NCI-H69 (cell line): ENCODE measurements around the gene CHST14.

Experiments used
- DNase-seq: peaks from one replicate; lab custom pipeline; 2025; lab: John Stamatoyannopoulos, UW

CHST14 gene

DNA sequence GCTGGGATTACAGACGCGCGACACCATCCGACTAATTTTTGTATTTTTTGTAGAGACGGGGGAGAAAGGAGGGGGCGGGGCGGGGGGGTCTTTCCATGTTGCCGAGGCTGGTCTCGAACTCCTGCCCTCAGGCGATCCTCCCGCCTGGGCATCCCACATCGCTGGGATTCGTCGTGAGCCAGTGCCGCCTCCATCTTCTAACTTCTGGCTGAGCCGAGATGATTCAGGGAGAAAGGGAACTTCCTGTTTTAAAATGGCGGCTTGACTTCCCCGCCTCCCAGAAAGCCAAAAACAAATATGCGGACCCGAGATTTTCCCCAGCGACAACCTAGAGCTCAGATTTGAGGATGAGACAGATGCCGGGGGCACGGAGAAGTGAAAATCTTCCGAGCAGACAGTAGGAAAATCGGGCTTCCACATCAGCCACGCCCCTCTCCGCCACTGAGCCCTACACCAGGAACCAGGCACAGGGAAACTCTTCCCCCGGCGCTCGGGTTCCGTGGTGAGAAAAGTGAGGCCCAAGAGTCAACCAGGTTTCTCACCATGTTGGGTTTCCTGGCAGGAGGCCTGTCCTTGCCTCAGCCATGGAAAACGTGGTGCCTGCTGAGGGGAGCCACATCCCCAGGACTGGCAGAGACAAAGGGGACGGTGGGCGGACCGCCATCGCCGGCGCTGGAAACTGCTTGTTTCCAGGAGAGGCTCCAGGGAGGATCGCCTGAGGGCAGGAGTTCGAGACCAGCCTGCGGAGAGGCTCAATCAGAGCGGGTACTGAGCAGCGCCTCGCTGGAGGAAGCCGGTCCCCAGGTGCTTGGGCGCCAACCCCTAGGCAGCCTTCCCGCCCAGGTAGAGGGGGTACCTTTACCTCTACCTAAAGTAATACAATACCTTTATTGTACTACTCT lies 18.7 kb downstream of the CHST14 start:
- DNase-seq, result no peak

DNA sequence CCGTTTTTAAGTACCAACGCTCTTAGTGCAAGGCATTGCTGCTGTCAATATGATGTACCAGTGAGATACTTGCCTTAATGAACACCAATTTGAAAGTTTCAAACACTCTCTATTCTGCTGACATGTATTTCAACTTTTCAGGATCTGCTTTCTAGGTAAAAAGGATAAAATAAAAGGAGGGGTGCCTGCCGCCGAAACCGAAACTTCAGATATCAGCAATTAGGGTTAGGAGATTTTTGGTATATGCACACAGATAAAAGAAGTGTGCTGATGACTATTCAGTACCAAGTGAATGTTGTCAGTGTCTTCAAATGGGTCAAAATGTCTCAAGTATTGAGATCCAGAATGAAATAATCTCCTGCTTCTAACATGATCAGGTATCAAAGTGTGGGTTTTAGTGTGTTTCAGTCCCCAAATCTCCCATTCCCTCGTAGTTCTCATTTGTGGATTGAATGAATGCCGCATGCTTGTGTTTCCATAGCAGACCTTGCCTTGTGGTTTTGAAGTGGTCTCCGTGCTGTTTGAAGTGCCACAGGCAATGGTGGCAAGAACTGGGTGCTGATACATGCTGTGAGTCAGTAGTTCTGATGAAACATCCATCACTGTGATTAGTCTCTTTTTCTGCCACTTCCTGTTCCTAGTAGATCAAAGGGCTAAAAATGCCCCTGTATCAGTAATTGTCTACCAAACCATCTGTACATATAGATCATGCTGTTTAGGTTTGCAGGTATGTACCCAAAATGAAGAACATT lies 22.5 kb downstream of the CHST14 start:
- no peak for DNase-seq

DNA sequence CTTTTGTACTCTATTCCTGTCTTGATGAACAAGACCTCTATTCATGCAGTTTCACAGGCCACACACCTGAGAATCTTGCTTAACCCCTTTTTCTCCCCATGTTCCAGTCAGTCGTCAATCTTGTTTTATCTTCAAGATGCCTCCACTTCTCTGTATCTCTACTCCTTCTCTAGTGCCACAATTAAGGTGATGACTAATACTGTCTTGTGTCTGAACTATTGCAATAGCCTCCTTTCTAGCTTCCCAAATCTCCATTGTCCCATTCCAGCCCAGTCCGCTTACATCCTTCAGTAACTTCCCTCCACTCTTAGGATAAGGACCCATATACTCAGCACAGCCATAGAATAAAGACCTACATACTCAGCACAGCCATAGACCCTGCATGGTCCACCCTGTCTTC lies 24.7 kb downstream of the CHST14 start:
- DNase-seq, result no peak

DNA sequence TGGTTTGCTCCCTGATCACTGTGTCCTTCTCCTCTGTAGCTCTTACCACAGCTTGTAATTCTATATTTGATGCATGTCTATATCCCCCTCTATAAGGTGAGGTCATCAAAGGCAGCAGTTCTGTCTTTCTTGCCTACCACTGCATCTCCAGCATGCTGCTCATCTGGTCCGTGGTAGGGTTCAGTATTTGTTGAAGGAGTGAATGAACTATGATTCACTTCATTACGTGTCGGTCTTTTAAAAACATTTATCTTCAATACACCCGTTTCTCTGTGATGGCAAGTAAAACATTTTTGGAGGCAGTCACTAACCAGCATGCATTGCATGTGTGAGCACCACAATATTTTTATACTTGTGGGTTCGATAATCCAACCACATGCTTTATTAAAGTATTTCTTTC lies 27.6 kb downstream of the CHST14 start:
- DNase-seq, result no peak

DNA sequence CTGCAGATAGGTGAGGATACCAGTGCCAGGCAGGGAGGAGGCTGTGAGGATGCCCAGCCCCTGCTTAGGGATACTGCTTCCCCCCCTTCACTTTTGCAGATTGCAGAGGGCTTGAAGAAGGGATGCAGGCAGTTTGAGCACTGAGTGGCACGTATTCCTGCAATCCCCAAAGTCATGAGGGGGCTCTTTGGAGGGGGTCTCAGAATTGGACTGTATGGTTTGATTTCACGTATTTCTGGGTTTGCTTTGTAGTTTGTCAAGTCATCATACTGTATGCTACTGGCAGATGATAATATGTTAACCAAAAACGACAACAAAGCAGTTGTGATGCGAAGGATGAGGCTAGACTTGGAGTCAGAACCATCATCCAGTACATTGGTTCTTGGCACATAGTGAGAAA lies 28.1 kb downstream of the CHST14 start:
- no peak for DNase-seq

DNA sequence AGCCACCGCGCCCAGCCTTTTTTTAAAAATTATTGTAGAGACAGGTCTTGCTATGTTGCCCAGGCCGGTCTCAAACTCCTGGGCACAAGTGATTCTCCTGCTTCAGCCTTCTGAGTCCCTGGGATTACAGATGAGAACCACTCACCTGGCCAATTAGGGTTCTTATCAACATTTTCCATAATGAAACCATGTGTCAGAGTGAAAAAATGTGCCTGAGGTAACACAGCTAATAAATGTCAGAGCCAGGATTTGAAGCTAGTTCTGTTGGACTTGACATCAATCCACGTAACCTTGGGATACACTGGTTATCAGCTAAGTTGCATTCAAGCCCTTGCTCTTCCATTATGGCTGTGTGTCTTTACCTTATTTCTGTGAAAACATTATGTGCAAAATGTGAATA lies 29.1 kb downstream of the CHST14 start:
- DNase-seq, result no peak

DNA sequence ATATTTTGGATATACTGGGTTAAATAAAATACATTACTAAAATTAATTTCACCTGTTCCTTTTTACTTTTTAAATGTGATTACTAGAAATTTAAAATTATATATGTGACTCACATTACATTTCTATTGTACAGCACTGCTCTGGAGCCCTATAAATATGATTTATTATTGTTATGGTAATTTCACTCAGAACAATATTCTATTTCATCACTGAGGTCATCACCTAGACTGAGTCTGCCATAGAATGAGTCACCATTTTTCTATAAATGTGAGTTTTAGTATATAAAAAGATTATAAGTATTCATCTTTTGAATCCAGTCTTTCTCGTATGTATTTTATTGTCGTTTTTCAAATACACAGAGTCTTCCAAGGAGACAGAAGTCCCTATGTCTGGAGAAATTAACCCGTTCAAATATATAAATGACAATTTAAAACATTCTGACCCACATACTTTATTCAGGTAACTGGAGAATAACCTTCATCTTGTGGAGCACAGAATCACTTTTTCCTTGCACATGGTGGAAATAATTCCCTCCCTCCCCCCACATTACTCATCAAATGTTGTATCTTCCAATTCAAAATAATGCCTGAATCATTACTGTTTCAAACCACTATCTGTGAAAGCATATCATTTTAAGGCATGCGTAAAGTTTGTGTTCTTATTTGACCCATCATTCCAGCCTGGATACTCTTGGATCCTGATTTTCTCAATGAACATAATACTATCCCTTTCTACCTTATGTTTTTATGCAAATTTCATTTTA lies 30.0 kb downstream of the CHST14 start:
- DNase-seq, result peak; percentile 32

DNA sequence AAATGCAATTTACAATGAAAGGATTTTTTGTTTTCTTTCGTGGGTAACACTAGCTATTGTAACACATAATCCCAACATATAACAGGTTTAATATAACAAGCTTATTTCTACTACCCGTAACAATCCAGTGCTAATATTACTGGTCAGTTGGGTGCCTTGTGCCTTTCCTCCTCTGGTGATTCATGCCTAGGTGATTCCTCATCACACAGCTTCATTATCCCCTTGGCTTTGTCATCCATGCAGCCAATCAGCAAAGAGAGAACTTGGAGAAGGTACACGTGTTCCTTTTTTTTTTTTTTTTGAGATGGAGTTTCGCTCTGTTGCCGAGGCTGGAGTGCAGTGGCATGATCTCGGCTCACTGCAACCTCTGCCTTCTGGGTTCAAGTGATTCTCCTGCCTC lies 30.7 kb downstream of the CHST14 start:
- DNase-seq, result no peak

DNA sequence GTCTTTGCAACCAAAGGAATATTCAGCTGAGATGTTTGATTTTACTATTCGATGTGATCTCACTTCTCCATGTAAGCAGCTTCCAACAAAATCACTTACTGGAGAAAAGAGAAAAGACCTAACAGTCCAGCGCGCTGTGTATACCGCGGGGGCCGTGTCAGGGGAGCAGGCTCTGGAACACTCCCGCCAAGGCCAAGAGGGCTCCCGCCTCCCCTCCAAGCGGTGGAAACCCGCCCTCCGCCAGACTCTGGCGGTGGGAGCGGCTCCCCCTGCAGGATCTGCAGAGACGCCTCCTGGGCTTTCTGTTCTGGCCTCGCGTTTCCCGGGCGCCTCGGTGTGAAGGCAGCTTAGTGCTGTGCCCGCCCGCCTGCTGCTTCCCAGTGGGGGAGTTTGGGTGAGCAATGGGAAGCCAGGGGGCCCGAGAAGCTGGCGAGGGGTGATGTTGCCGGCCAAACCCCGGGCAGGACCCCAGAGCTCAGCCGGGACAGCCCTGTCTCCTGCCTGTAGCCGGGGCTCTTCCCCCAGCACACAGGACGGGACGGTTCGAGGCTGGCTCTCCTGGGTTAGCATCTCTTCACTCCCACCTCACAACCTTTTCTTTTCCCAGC lies 36.3 kb downstream of the CHST14 start:
- DNase-seq, result peak; percentile 92

DNA sequence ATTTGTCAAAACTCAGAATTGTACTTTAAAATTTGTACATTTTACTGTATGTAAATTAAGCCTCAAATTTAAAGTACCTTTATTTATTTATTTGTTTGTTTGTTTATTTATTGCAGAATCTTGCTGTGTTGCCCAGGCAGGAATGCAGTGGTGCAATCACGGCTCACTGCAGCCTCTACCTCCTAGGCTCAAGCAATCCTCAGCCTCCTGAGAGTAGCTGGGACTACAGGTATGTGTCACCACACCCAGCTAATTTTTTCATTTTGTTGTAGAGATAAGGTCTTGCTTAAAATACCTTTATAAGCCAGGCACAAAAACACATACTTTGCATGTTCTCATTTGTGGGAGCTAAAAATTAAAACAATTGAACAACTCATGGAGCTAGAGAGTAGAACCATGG lies 37.4 kb downstream of the CHST14 start:
- no peak for DNase-seq

DNA sequence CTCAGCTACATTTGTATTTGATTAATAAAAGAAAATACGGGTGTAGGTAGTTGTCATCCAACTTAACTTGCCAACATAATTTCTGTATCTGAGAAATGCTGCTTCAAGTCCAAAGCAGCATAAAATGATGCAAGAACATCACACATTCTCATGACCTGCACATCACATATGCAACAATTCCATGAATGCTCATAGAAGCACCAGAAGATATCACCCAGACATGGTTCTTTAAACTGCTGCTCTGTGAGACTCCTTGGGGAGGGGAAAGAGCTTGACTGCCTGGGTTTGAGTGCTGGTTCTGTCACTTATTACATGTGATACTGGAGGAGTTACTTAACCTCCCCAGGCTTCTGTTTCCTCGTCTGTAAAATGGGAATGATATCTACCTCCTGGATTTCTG lies 39.4 kb downstream of the CHST14 start:
- no peak for DNase-seq

DNA sequence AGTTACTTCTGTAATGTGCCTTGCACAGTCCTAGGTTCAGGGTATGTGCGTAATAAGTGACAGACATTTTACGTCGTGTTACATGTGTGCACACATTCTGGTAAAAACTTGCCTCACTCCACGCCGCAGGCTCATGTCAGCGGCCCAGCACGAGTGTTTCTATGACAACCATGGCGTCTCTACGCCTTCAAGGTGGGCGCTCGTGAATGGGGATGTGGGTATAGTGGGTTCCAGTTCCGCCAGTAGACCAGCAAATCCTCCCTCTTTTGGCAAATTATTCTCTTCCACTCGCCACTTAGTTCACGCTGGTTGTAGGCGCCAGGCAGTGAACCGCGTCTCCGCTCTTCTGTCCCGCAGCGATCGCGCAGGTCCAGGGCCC lies 40.3 kb downstream of the CHST14 start:
- DNase-seq, result peak; percentile 61

DNA sequence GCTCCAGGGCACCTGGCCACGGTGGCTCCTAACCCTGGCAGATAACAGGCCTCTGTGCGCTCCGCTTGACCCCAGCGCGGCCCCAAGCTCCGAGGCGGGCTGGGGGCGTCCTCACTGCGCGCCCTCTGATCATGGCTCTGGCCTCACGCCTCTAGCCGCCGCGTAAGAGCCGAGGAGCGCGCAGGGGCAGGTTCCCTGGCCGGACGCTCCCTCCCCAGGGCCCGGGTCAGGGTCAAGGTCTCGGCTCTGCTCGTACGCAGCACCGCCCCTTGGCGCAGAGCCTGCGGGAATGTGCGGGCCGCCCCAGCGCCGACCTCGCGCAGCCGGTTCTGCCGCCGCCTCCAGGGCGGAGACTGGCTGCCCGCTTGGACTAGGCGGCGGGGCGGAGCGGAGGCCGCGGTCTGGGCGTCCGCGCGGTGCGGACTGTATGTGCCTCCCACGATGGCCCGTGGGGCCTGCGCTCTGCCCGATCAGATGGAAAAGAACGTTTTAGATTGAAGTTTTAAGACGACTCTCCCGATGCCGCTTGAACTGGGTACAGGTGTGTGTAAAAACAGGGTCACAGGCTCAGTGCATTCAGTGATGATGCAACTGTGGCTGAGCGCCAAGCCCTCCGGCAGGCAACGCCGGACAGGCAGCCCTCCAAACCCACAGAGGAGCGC lies 40.8 kb downstream of the CHST14 start:
- DNase-seq, result peak; percentile 68

DNA sequence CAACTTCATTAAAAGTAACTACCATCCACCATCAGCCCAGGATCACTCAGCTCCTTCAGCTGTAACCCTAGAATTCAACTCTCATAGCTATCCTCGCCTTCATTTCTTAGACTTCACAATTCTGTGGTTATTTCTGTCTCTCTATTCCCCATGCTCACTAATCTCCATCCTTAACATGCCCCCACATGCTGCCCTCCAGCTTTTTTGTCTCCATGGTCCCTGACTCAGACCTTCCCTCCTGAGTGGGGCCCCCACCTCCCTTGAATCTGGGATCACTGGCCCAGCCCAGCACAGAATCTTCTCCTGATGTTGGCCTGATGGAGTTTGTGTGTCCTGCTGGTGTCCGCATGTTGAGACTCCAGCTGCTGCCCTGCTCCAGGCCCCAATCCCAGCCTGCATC lies 41.7 kb downstream of the CHST14 start:
- no peak for DNase-seq

DNA sequence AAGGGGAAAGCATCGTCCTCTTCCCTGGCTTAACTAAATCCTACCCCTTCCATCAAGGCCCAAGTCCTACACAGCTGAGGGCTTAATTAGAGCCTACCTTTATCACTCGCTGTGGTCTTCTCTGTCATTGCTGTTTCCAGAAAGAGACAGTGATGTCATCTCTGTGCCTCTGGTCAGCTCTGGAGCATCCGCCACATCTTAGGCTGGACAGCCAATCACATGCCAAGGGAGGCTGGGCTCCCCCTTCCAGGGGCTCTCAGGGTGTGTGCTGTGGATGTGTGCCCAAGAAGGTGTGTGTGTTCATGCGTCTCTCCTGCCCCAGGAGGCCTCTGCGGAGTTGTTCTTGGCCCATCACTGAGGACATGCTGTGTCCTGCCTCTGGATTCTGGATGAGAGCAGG lies 42.8 kb downstream of the CHST14 start:
- no peak for DNase-seq

DNA sequence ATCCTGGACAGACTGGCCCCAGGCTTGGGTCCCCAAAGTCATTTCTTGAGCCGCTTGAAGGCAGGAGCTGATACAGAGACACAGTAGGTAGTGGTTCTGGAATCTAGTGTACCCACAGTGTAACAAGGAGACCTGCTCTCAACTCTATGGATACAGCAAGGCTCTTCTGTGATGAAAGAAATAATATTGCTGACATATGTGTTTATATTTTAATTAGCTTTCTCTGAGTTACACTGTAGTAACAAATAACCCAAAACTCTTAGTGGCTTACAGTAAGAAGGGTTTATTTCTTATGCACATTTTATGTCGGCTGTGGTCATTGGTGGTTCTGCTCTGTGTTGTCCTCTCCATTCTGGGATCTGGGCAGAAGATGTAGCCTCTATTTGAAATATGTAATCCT lies 45.5 kb downstream of the CHST14 start:
- no peak for DNase-seq
